OCI-LY3 (cell line): Measurements from ENCODE around the gene KAZN.

Experiments
- CTCF ChIP-seq: fragments of 200-600, 300-600 bp; sonication (generic); IDR thresholded peaks from 2 replicates; pipeline ENCODE4 v1.5.1; 2014; ENCODE audit warnings: antibody characterized with exemption, low read length, low read depth
- EZH2phosphoT487 ChIP-seq: fragments of 200-600 bp; shearing (Covaris generic); IDR thresholded peaks from 2 replicates; pipeline ENCODE4 v1.6.1; 2018; ENCODE audit warnings: antibody characterized with exemption, mixed run types, low read depth

GRCh38 chr1:14648391-14648790 is 49.9 kb downstream of the KAZN start:
- TF ChIP-seq CTCF, result no peak
- no peak for TF ChIP-seq EZH2phosphoT487
